Nephron (organoid): Measurements from ENCODE around the gene LGALS4.
"Not testable (repeated sequence)": the region's sequence is repeated elsewhere in the genome, so short reads cannot be mapped to it uniquely, and the experiment has no call there.

Experiments used
- H3K27ac Mint-ChIP-seq, 3 experiments: 2 replicates each; pipeline ENCODE4 v1.8.0; 2020; ENCODE audit warnings: mixed read lengths in 3 of 3, mild to moderate bottlenecking in 2 of 3, moderate library complexity in 1 of 3
- H3K27me3 Mint-ChIP-seq: 2 replicates; pipeline ENCODE4 v1.8.0; 2021; ENCODE audit warnings: low read depth, mild to moderate bottlenecking, moderate library complexity, mixed read lengths
- H3K36me3 Mint-ChIP-seq: 2 replicates; pipeline ENCODE4 v1.8.0; 2020; ENCODE audit warnings: low read depth, mixed read lengths
- H3K4me1 Mint-ChIP-seq: 2 replicates; pipeline ENCODE4 v1.8.0; 2020; ENCODE audit warnings: mixed read lengths
- H3K4me3 Mint-ChIP-seq, 3 experiments: 2 replicates each; pipeline ENCODE4 v1.8.0; 2020; ENCODE audit warnings: mild to moderate bottlenecking in 3 of 3, mixed read lengths in 3 of 3, moderate library complexity in 2 of 3
- H3K9me3 Mint-ChIP-seq: 2 replicates; pipeline ENCODE4 v1.8.0; 2020; ENCODE audit warnings: mixed read lengths
- CTCF ChIP-seq, 3 experiments: fragments of 200-600 bp; sonication (generic); IDR thresholded peaks; one replicate each; pipeline ENCODE4 v1.5.0; 2021; ENCODE audit warnings: antibody characterized with exemption in 3 of 3; ENCODE audit not compliant: unreplicated experiment in 3 of 3

Gene LGALS4

DNA sequence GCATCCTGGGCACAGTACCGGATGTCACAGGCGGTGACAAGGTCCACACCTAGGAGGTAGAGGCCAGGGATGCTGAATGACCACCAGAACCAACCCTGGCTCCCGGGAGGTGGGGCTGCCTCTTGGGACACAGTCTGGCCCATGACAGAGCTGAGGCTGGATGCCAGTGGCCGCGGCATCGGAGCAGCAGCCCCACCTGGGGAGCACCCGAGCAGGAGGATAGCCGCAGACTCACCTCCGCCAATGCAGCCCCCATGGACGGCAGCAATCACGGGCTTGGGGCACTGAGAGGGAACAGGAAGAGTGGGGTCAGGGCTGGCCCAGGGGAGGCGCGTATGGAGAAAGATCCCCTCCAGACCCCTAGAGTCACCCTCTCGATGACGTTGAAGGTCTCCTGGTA, 4.3 kb upstream of the LGALS4 start:
- no peak for TF ChIP-seq CTCF (IDR thresholded peaks at IDR 0.05; ENCODE audit: unreplicated experiment in 3 of 3)
- Mint-ChIP-seq H3K4me3 (no peak overlapping the region), H3K4me1 (peaks cover 17% of the 10 kb centered on the region)

GRCh38 chr19:38816131-38816750, 3.5 kb upstream of the LGALS4 start:
- no peaks in the 10 kb centered on the region for H3K9me3 Mint-ChIP-seq
- H3K4me3 Mint-ChIP-seq, result no peak overlapping the region
- no peaks in the 10 kb centered on the region for H3K27me3 Mint-ChIP-seq
- H3K27ac Mint-ChIP-seq, result no peak overlapping the region
- peaks cover 17% of the 10 kb centered on the region for H3K4me1 Mint-ChIP-seq
- peaks cover 47% of the 10 kb centered on the region for H3K36me3 Mint-ChIP-seq
- no peak for TF ChIP-seq CTCF (IDR thresholded peaks at IDR 0.05; ENCODE audit: unreplicated experiment in 3 of 3)

More for the DNA sequence above, 4.3 kb upstream of the LGALS4 start:
- Mint-ChIP-seq H3K36me3 (peaks cover 51% of the 10 kb centered on the region), H3K27ac (no peak overlapping the region), H3K9me3 (no peaks in the 10 kb centered on the region), H3K27me3 (no peaks in the 10 kb centered on the region)

DNA sequence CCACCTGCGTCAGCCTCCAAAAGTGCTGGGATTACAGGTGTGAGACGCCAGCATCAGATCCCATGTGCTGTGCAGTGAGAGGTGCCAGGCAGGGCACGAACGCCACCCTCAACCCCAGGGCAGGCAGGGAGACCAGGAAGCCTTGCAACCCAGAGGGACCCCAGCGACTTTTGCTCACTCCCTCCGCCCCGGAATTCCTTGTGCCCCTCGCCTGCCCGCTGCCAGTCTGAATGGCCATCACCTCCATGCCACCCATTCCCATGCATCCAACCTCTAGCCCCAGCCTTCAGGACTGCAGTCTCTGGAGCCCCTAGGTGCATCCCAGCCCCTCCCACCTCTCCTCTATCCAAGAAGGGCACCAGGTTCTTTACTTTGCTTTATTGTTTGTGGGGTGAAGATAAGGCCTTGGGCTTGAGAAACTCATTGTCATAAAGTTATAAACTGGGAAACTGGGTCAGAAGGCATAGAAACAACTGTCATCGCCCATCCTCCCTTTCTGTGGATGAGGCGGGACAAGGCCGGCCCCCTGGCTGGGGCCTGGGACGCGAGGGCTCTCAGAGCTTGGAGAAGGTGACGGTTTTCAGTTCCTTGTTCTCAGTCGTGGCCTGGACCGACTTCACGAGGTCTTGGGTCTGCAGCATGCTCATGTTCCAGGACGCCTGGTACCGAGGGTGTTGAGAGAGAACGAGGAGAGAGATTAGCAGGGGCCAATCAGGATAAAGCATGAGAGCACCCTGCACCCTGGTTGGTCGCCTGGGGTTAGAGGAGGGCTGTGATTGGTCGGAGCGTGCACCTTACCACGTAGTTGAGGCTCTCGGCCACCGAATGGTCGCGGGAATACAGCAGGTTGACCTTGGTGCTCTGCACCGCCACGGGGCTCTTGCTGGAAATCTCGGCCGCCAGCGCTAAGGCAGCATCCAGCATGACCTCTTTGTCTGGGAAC, 2.6 kb upstream of the LGALS4 start:
- no peak for TF ChIP-seq CTCF (IDR thresholded peaks at IDR 0.05; ENCODE audit: unreplicated experiment in 3 of 3)
- Mint-ChIP-seq H3K4me3 (no peak overlapping the region), H3K27me3 (no peaks in the 10 kb centered on the region), H3K9me3 (no peaks in the 10 kb centered on the region), H3K4me1 (peaks cover 10% of the 10 kb centered on the region), H3K36me3 (peaks cover 37% of the 10 kb centered on the region), H3K27ac (no peak overlapping the region)

GRCh38 chr19:38813932-38814331, 1.2 kb upstream of the LGALS4 start:
- not testable (repeated sequence) for H3K27me3 Mint-ChIP-seq, H3K4me1 Mint-ChIP-seq, H3K27ac Mint-ChIP-seq, H3K9me3 Mint-ChIP-seq, H3K4me3 Mint-ChIP-seq
- H3K36me3 Mint-ChIP-seq, result peaks cover 28% of the 10 kb centered on the region

DNA sequence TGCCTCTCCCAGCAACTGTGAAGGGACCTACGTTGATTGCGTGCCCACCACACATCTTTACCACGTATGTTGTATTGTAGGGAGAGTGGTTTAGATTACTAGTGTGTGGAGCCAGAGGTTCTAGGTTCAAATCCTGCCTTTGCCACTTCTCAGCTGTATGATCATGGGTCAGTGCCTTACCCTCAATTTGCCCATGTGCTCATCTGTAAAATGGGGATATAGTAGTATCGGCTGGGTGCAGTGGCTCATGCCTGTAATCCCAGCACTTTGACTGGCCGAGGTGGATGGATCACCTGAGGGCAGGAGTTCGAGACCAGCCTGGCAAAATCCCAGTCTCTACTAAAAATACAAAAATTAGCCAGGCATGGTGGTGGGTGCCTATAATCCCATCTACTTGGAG, 578 bp upstream of the LGALS4 start:
- Mint-ChIP-seq H3K27me3 (no peaks in the 10 kb centered on the region), H3K4me3 (no peak overlapping the region), H3K9me3 (no peaks in the 10 kb centered on the region), H3K4me1 (no peaks in the 10 kb centered on the region), H3K27ac (no peak overlapping the region), H3K36me3 (peaks cover 25% of the 10 kb centered on the region)
- no peak for TF ChIP-seq CTCF (IDR thresholded peaks at IDR 0.05; ENCODE audit: unreplicated experiment in 3 of 3)

- Mint-ChIP-seq H3K36me3 (peaks cover 19% of the 10 kb centered on the region), H3K27me3 (no peaks in the 10 kb centered on the region), H3K9me3 (no peaks in the 10 kb centered on the region), H3K4me3 (no peak overlapping the region), H3K4me1 (peaks cover 6% of the 10 kb centered on the region), H3K27ac (peak overlapping the region in 2 of 3 experiments; percentile 11 to 51)
- TF ChIP-seq CTCF (IDR thresholded peaks at IDR 0.05; ENCODE audit: unreplicated experiment in 3 of 3), result no peak
Measured at GRCh38 chr19:38812009-38812840, 520 bp downstream of the LGALS4 start.
